ENCODE results near the gene CDH7. TPM values are rescaled to one million over a fixed set of nuclear protein-coding genes. Genes with fewer than 3 reads are reported as not detected.

Gene CDH7
- total RNA-seq, 3 donors from 2014 or later (not counting 1 experiment from before 2014, with no cell fraction given): not detected

DNA sequence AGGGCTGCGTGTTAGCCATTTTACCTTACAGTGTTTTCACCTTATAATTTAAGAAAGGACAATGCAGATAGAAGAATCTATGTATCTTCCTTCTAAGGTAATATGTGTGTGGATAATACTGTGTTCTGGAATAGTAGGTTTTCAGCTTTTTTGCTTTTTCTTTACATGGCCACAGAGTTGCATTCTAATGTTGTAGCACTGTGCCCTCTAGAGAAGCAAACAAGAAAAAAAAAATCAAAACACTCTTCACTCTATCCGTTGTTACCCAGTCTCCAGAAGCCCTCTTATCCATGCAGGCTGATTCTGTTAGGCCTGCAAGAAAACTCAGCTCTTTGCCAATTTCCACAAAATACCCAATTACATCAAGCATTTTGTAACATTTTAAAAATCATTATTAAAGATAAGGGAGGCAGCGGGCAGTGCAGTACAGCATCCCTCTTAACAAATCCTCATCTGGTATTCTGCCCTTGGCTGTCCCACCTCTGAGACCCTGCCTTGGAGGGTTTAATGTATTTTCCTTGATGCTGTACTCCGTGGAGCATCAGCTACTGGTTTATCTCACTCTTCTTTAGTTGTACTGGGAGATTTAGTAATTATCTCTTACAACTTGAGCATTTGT, 41.8 kb downstream of the CDH7 start:
- no peaks in the 10 kb centered on the region for H3K27me3 Mint-ChIP-seq (ENCODE audit: low read depth in 2 of 2)

DNA sequence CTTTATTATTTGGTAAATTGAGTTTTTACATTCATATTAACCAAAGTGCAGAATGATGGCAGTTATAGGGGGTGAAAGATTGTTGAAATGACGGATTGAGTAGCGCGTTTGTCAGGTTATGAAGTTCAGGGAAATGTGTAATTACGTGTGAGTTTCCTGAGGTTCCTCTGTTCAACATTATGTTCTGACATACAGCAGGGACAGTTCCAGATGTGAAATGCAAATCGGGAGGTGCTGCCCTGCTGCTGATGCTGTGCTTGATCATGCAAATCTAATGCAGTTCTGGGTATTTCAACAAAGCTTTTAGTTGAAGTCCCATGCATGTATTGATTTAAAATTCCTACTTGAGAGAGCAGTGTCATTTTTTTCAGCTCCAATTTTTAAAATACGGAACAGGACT, 57.9 kb downstream of the CDH7 start:
- intact Hi-C loops (cut with micrococcal nuclease): no loop called here
- no peak overlapping the region for H3K4me3 Mint-ChIP-seq

More for the DNA sequence above, 41.8 kb downstream of the CDH7 start:
- Mint-ChIP-seq H3K4me1 (no peaks in the 10 kb centered on the region), H3K9me3 (peaks cover 5 to 11% of the 10 kb centered on the region in 2 donors), H3K36me3 (no peaks in the 10 kb centered on the region), H3K27ac (no peak overlapping the region), H3K4me3 (no peak overlapping the region)
- 85% methylated on average over 2 of the region's 4 CpGs for WGBS (ENCODE audit: insufficient coverage)
- H3K27me3 ChIP-seq (ENCODE audit: control insufficient read depth, insufficient read depth, low read length): no peaks in the 10 kb centered on the region
- no peak overlapping the region for H3K27ac ChIP-seq (ENCODE audit: low read length)
- TF ChIP-seq, protein P1, sequence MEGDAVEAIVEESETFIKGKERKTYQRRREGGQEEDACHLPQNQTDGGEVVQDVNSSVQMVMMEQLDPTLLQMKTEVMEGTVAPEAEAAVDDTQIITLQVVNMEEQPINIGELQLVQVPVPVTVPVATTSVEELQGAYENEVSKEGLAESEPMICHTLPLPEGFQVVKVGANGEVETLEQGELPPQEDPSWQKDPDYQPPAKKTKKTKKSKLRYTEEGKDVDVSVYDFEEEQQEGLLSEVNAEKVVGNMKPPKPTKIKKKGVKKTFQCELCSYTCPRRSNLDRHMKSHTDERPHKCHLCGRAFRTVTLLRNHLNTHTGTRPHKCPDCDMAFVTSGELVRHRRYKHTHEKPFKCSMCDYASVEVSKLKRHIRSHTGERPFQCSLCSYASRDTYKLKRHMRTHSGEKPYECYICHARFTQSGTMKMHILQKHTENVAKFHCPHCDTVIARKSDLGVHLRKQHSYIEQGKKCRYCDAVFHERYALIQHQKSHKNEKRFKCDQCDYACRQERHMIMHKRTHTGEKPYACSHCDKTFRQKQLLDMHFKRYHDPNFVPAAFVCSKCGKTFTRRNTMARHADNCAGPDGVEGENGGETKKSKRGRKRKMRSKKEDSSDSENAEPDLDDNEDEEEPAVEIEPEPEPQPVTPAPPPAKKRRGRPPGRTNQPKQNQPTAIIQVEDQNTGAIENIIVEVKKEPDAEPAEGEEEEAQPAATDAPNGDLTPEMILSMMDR (IDR thresholded peaks at IDR 0.05): no peak
- H3K4me3 ChIP-seq (ENCODE audit: low read length): no peak overlapping the region
- H3K36me3 ChIP-seq (ENCODE audit: control insufficient read depth, insufficient read depth, low read length): no peaks in the 10 kb centered on the region
- no peaks in the 10 kb centered on the region for H3K4me1 ChIP-seq (ENCODE audit: control insufficient read depth, insufficient read depth, low read length)
- H3K9me3 ChIP-seq (ENCODE audit: control insufficient read depth, insufficient read depth, low read length): no peaks in the 10 kb centered on the region
- ATAC-seq (no peak), DNase-seq (no peak)
- intact Hi-C loops (cut with micrococcal nuclease): no loop called here

DNA sequence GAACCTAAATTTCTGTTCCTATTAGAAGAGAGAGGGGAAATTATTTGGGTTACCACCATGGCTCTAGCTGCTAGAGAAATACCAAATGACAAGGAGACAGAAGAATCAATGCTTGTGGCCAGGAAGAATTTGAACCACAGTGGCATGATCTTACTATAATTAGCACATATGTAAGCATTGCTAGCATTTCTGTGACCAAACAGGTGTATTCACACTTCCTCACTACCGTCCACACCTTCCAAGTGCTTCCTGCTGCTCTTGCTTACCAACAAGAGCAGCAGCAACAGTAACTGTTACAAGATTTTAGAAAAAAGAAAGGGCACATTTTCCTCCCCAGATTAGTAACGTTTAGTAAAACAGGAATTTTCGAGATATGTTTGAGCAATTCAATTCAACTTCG, 60.5 kb downstream of the CDH7 start:
- no peak overlapping the region for H3K27ac ChIP-seq (ENCODE audit: low read length)
- H3K9me3 ChIP-seq (ENCODE audit: control insufficient read depth, insufficient read depth, low read length): no peaks in the 10 kb centered on the region
- H3K4me1 ChIP-seq (ENCODE audit: control insufficient read depth, insufficient read depth, low read length): no peaks in the 10 kb centered on the region
- no peak overlapping the region for H3K4me3 ChIP-seq (ENCODE audit: low read length)
- intact Hi-C loops (cut with micrococcal nuclease): no loop called here
- WGBS (ENCODE audit: insufficient coverage): 28% methylated on average over 4 of the region's 4 CpGs
- no peak overlapping the region for H3K4me3 Mint-ChIP-seq
- no peak overlapping the region for H3K27ac Mint-ChIP-seq
- H3K36me3 Mint-ChIP-seq: no peaks in the 10 kb centered on the region
- peaks cover 2 to 7% of the 10 kb centered on the region in 2 donors for H3K9me3 Mint-ChIP-seq
- DNase-seq (no peak), ATAC-seq (no peak)
- no peaks in the 10 kb centered on the region for H3K4me1 Mint-ChIP-seq
- H3K36me3 ChIP-seq (ENCODE audit: control insufficient read depth, insufficient read depth, low read length): no peaks in the 10 kb centered on the region
- no peaks in the 10 kb centered on the region for H3K27me3 Mint-ChIP-seq (ENCODE audit: low read depth in 2 of 2)
- H3K27me3 ChIP-seq (ENCODE audit: control insufficient read depth, insufficient read depth, low read length): no peaks in the 10 kb centered on the region
- TF ChIP-seq, protein P1 (IDR thresholded peaks at IDR 0.05): no peak

More for the DNA sequence above, 57.9 kb downstream of the CDH7 start:
- H3K4me1 Mint-ChIP-seq: no peaks in the 10 kb centered on the region
- 64% methylated on average over 6 of the region's 6 CpGs for WGBS (ENCODE audit: insufficient coverage)
- ATAC-seq (no peak), DNase-seq (no peak)
- H3K27ac Mint-ChIP-seq: no peak overlapping the region
- Histone ChIP-seq H3K9me3 (ENCODE audit: control insufficient read depth, insufficient read depth, low read length) (no peaks in the 10 kb centered on the region), H3K4me1 (ENCODE audit: control insufficient read depth, insufficient read depth, low read length) (no peaks in the 10 kb centered on the region), H3K27me3 (ENCODE audit: control insufficient read depth, insufficient read depth, low read length) (no peaks in the 10 kb centered on the region), H3K4me3 (ENCODE audit: low read length) (no peak overlapping the region), H3K36me3 (ENCODE audit: control insufficient read depth, insufficient read depth, low read length) (no peaks in the 10 kb centered on the region), H3K27ac (ENCODE audit: low read length) (no peak overlapping the region)
- H3K27me3 Mint-ChIP-seq (ENCODE audit: low read depth in 2 of 2): no peaks in the 10 kb centered on the region
- TF ChIP-seq, protein P1 (IDR thresholded peaks at IDR 0.05): no peak
- no peaks in the 10 kb centered on the region for H3K36me3 Mint-ChIP-seq
- H3K9me3 Mint-ChIP-seq: peaks cover 6 to 9% of the 10 kb centered on the region in 2 donors

DNA sequence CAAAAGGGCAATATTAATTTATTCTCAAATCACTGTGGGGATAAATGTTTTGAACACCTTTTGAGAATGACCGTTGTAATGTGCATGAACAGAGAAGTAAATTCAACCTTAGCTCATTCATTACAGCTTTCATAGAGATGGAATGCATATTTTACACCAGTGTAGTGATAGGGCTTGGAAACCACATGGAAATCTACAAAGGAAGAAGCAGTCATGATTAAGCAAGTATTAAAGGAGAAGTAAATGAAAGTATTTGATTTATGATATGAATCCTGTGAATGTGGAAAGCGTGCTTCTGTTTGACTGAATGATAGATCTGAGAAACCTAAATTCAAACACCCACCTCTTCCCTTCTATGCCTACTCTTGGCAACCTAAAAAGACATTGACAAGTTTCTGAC, 64.7 kb downstream of the CDH7 start:
- no peaks in the 10 kb centered on the region for H3K36me3 Mint-ChIP-seq
- peaks cover 9 to 10% of the 10 kb centered on the region in 2 donors for H3K9me3 Mint-ChIP-seq
- TF ChIP-seq, protein P1 (IDR thresholded peaks at IDR 0.05): no peak
- no peaks in the 10 kb centered on the region for H3K27me3 Mint-ChIP-seq (ENCODE audit: low read depth in 2 of 2)
- Histone ChIP-seq H3K9me3 (ENCODE audit: control insufficient read depth, insufficient read depth, low read length) (no peaks in the 10 kb centered on the region), H3K4me3 (ENCODE audit: low read length) (no peak overlapping the region), H3K27me3 (ENCODE audit: control insufficient read depth, insufficient read depth, low read length) (no peaks in the 10 kb centered on the region), H3K27ac (ENCODE audit: low read length) (no peak overlapping the region), H3K4me1 (ENCODE audit: control insufficient read depth, insufficient read depth, low read length) (no peaks in the 10 kb centered on the region), H3K36me3 (ENCODE audit: control insufficient read depth, insufficient read depth, low read length) (no peaks in the 10 kb centered on the region)
- ATAC-seq (no peak), DNase-seq (no peak)
- H3K4me3 Mint-ChIP-seq: no peak overlapping the region
- no peak overlapping the region for H3K27ac Mint-ChIP-seq
- no peaks in the 10 kb centered on the region for H3K4me1 Mint-ChIP-seq
- WGBS (ENCODE audit: insufficient coverage): no CpG with 5 or more reads among the region's 2 CpGs
- intact Hi-C loops (cut with micrococcal nuclease): no loop called here

Data from natural killer cell (primary cell).